HUES64 (cell line): ENCODE results near the gene NBDY.

Source experiments
- H3K27ac ChIP-seq: 2 replicates; pipeline ENCODE4 v1.7.0; 2013; ENCODE audit warnings: low read depth, low read length, inconsistent platforms
- H3K27me3 ChIP-seq: 2 replicates; pipeline ENCODE4 v1.6.1; 2013; ENCODE audit warnings: mild to moderate bottlenecking, low read length; ENCODE audit not compliant: insufficient read depth
- H3K36me3 ChIP-seq: 2 replicates; pipeline ENCODE4 v1.6.1; 2013; ENCODE audit warnings: mild to moderate bottlenecking, low read length; ENCODE audit not compliant: insufficient read depth
- H3K4me1 ChIP-seq: 2 replicates; pipeline ENCODE4 v1.6.1; 2013; ENCODE audit warnings: mild to moderate bottlenecking, low read length, moderate library complexity; ENCODE audit not compliant: insufficient read depth
- H3K4me3 ChIP-seq: 2 replicates; pipeline ENCODE4 v1.5.1; 2013; ENCODE audit warnings: mild to moderate bottlenecking, low read length, moderate library complexity
- H3K9ac ChIP-seq: 2 replicates; pipeline ENCODE4 v1.6.1; 2013; ENCODE audit warnings: mild to moderate bottlenecking, low read depth, low read length
- H3K9me3 ChIP-seq: 2 replicates; pipeline ENCODE4 v1.6.1; 2013; ENCODE audit warnings: low read depth, low read length; ENCODE audit not compliant: insufficient read depth
- WGBS: fragments of 150-250, 120-280 bp; methylation state at CpG from one replicate; pipeline ENCODE4 v1.1.7; 2013; ENCODE audit warnings: missing lambda C conversion rate; 5-methylcytosine and 5-hydroxymethylcytosine counted together

The NBDY gene

DNA sequence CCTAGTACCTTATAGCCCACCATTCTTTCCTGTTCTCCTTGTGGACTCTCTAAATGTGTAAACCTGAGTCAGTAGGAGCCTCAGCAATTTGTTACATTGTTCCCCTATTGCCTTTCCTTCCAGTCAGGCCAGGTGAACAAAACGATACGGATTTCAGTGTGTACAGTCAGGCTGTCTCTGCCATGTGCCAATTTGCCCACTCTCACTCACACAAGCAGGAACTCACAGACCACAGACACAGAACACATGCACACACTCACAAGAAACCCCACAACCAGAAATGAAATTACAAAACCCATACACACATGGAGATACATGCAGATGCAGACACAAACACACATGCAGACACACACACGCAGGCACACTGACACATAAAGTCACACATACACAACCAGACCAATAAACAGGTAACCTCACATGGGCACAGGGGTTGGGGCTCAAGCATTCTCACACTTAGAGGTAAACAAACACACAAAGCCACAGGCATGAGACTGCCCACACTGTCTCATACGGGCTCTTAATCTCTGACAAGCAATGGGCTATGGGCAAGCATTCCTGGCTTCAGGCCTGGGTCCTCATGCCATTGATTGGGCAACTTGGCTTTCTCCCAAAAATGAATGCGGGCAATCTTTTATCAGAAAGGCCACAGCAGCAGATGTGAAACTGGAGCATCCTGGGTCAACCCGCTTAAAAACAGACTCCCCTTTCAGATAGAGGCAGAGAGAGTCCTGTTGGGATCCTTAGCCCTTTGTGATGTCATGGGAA lies 68.7 kb downstream of the NBDY start:
- Histone ChIP-seq H3K36me3 (0 out of 2 replicates have a peak, but pooled peaks cover 2% of the 10 kb centered on the region), H3K27ac (no peak overlapping the region), H3K9me3 (no peaks in the 10 kb centered on the region), H3K4me3 (no peak overlapping the region), H3K9ac (no peak overlapping the region), H3K27me3 (no peaks in the 10 kb centered on the region), H3K4me1 (0 out of 2 replicates have a peak, but pooled peaks cover 2% of the 10 kb centered on the region)
- WGBS, result 78% methylated on average over 6 of the region's 6 CpGs

- Histone ChIP-seq H3K4me1 (0 out of 2 replicates have a peak, but pooled peaks cover 2% of the 10 kb centered on the region), H3K36me3 (0 out of 2 replicates have a peak, but pooled peaks cover 2% of the 10 kb centered on the region), H3K4me3 (no peak overlapping the region), H3K9ac (no peak overlapping the region), H3K27ac (no peak overlapping the region), H3K9me3 (no peaks in the 10 kb centered on the region), H3K27me3 (no peaks in the 10 kb centered on the region)
- 94% methylated on average over 4 of the region's 5 CpGs for WGBS
Observed at GRCh38 chrX:56798339-56798711, 69.3 kb downstream of the NBDY start.

DNA sequence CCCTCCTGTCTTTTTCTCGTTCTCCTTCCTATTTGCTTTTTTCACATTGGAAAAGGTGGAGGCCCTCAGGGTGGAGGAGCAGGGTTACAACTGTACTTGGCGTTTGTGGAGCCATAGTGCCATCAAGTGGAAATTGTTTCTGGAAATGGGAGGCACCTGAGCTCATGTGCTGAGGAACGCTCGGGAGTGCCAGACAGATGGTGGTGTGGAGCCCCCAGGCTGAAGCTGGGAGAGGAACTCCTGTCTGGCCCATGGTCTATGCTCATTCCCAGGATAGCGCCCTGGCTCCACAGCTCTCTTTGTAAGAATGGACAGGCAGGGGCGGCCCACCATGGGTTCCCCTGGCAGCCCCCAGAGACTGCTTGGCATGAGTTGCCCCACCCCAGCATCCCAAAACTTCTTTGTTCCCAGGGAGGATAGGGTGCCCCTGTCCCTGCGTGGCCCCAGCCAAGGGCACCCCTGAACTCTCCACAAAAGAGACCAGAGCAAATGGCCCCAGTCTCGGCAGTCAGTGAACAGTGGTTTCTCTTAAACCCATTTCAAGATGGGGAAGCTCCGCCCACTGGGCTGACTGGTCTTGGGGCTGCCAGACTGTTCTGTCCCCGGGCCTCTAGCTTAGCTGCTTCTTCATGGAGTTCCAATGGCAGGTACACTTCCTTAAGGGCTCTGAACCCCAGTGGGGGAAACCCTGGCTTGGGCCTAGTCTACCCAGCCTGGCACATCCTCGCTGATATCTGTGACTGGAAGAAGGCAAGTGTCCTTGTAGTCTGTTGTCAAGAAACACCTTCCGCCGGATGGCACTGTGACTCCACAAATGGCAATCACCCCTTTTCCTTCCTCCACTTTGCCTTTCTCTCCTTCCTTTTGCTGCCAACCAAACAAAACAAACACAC lies 70.1 kb downstream of the NBDY start:
- Histone ChIP-seq H3K4me1 (peaks cover 7% of the 10 kb centered on the region), H3K27ac (no peak overlapping the region), H3K9ac (no peak overlapping the region), H3K9me3 (no peaks in the 10 kb centered on the region), H3K4me3 (no peak overlapping the region), H3K27me3 (no peaks in the 10 kb centered on the region), H3K36me3 (0 out of 2 replicates have a peak, but pooled peaks cover 2% of the 10 kb centered on the region)
- 95% methylated on average over 12 of the region's 13 CpGs for WGBS

DNA sequence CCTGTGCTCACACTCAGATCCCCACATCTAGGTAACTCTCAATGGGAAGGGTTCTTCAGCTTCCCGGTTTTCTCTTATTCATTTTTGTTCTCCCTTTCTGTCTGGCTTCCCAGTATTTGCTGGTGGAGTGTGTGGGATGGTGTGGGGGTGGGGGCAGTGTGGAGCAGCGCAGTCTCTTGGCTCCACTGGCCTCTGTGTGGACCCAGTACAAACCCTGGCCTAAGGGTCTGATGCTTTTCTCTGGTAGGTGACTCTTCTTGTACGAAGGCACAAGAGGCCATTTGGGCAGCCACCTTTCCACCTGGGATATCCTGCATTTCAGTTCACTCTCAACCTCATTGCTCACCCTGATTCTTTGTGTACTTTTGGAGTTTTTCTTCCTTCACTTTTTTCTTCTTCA lies 71.3 kb downstream of the NBDY start:
- no peaks in the 10 kb centered on the region for H3K27me3 ChIP-seq
- H3K9me3 ChIP-seq, result no peaks in the 10 kb centered on the region
- no peak overlapping the region for H3K27ac ChIP-seq
- 0 out of 2 replicates have a peak, but pooled peaks cover 2% of the 10 kb centered on the region for H3K36me3 ChIP-seq
- H3K9ac ChIP-seq, result no peak overlapping the region
- WGBS, result 86% methylated on average over 2 of the region's 3 CpGs
- no peak overlapping the region for H3K4me3 ChIP-seq
- peaks cover 12% of the 10 kb centered on the region for H3K4me1 ChIP-seq

GRCh38 chrX:56800801-56801200 lies 71.8 kb downstream of the NBDY start:
- Histone ChIP-seq H3K9me3 (no peaks in the 10 kb centered on the region), H3K27ac (no peak overlapping the region), H3K36me3 (0 out of 2 replicates have a peak, but pooled peaks cover 2% of the 10 kb centered on the region), H3K9ac (no peak overlapping the region), H3K4me3 (no peak overlapping the region), H3K4me1 (peaks cover 12% of the 10 kb centered on the region), H3K27me3 (no peaks in the 10 kb centered on the region)
- WGBS, result 59% methylated on average over 7 of the region's 7 CpGs

DNA sequence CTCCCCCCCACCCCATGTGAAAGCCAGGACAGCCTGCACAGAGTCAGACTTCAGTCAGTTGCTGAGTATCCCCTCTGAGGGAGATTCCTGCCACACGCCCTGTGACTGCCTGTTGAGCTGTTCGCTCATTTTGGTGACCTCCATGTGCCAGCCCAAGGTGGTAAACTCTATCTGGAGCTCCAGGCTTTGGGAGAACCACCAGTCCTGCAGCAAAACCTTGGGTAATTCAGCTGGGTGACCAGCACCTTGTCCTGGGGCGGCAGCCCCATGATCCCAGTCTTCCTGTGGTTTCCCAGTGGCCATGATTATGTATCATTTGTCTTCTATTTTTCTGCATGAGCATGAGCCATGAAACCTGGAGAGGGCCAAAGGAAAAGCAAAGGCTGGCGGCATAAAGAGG lies 73.4 kb downstream of the NBDY start:
- no peaks in the 10 kb centered on the region for H3K9me3 ChIP-seq
- no peaks in the 10 kb centered on the region for H3K27me3 ChIP-seq
- no peak overlapping the region for H3K27ac ChIP-seq
- no peak overlapping the region for H3K9ac ChIP-seq
- WGBS, result 92% methylated on average over 4 of the region's 4 CpGs
- H3K4me1 ChIP-seq, result peaks cover 12% of the 10 kb centered on the region
- 0 out of 2 replicates have a peak, but pooled peaks cover 2% of the 10 kb centered on the region for H3K36me3 ChIP-seq
- H3K4me3 ChIP-seq, result no peak overlapping the region

GRCh38 chrX:56802921-56803849 lies 74.1 kb downstream of the NBDY start:
- H3K27ac ChIP-seq, result peak overlapping the region; percentile 27; the same call in 1 of the 2 replicates
- peaks cover 12% of the 10 kb centered on the region for H3K4me1 ChIP-seq
- no peaks in the 10 kb centered on the region for H3K27me3 ChIP-seq
- no peak overlapping the region for H3K4me3 ChIP-seq
- H3K9ac ChIP-seq, result no peak overlapping the region
- H3K36me3 ChIP-seq, result 0 out of 2 replicates have a peak, but pooled peaks cover 2% of the 10 kb centered on the region
- H3K9me3 ChIP-seq, result no peaks in the 10 kb centered on the region
- 67% methylated on average over 26 of the region's 27 CpGs for WGBS

- H3K27me3 ChIP-seq, result no peaks in the 10 kb centered on the region
- H3K36me3 ChIP-seq, result 0 out of 2 replicates have a peak, but pooled peaks cover 2% of the 10 kb centered on the region
- H3K4me1 ChIP-seq, result peaks cover 12% of the 10 kb centered on the region
- H3K9ac ChIP-seq, result no peak overlapping the region; the same call in 1 of the 2 replicates
- peak overlapping the region; percentile 27; the same call in 1 of the 2 replicates for H3K27ac ChIP-seq
- 73% methylated on average over 11 of the region's 11 CpGs for WGBS
- no peaks in the 10 kb centered on the region for H3K9me3 ChIP-seq
- no peak overlapping the region for H3K4me3 ChIP-seq
Observed at GRCh38 chrX:56803850-56804681, 75.0 kb downstream of the NBDY start.

DNA sequence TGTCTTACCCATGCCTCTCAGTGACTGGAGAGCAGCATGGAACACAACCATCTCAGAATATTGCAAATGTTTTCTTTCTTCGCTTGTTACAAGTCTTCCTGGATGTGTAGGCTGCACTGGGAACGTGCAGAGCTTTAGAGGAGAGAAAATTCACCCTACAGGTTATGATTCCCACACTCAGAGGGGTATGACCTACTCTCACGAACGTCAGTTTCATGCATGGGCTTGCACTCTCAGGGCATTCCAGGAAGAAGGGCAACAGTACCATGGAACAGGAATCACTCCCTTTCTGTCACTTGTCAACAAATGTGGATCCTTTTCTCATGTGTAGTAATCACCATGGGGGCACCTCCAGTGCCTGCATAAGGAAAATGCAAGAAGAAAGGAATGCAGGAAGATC lies 75.8 kb downstream of the NBDY start:
- Histone ChIP-seq H3K9ac (no peak overlapping the region), H3K27ac (no peak overlapping the region), H3K27me3 (no peaks in the 10 kb centered on the region), H3K36me3 (0 out of 2 replicates have a peak, but pooled peaks cover 2% of the 10 kb centered on the region), H3K4me1 (peaks cover 12% of the 10 kb centered on the region), H3K4me3 (no peak overlapping the region), H3K9me3 (no peaks in the 10 kb centered on the region)
- WGBS, result 96% methylated on average over 4 of the region's 4 CpGs

DNA sequence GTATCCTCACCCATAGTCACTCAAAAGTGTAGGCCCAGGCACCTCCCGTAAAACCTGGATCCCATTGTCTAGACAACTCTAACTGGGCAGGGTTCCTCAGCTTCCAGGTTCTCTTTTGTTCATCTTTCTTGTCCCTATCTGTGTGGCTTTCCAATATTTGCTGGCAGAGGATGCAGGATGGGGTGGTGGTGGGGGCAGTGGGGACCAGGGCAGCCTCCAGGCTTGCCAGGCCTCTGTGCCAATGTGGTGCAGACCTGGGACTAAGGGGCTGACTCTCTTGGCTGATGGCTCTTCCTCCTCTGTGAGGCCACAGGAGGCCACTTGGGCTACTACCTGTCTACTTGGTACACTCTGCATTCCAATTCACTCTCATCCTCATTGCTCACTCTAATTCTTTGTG lies 76.4 kb downstream of the NBDY start:
- H3K4me3 ChIP-seq, result no peak overlapping the region
- no peaks in the 10 kb centered on the region for H3K9me3 ChIP-seq
- no peak overlapping the region for H3K9ac ChIP-seq
- H3K4me1 ChIP-seq, result peaks cover 10% of the 10 kb centered on the region
- 100% methylated on average over 1 of the region's 1 CpG for WGBS
- 0 out of 2 replicates have a peak, but pooled peaks cover 2% of the 10 kb centered on the region for H3K36me3 ChIP-seq
- H3K27me3 ChIP-seq, result no peaks in the 10 kb centered on the region
- H3K27ac ChIP-seq, result no peak overlapping the region
